Measurements from ENCODE around the gene BST2.

DNA sequence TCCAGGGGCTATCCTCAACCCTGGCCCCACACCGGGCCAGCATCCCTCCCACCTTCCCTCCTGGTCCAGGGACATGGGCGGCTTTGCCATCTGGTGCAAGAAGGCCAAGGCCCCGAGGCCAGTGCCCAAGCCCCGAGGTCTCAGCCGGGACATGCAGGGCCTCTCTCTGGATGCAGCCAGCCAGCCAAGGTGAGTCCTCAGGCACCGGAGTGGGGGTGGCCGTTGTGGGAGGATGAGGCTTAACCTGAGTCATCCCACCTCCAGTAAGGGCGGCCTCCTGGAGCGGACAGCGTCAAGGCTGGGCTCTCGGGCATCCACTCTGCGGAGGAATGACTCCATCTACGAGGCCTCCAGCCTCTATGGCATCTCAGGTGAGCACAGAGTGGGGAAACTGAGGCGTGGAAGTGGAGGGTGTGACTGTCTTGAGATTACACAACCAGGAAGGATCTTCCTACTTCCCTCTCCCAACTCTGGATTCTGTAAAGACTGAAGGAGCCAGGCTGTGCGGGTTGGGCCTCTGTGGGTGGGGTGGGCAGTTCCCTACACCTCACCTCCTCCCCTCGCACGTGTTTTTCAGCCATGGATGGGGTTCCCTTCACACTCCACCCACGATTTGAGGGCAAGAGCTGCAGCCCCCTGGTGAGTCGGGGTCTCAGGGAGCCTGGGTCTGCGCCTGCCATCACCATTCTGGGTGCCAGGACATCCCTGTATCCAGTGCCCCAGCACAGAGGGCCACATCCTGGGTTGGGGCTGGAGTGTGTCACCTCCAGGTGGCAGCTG, 18.2 kb upstream of the BST2 start:
- TF ChIP-seq EZH2phosphoT487 (IDR thresholded peaks at IDR 0.05; ENCODE audit: borderline replicate concordance, low read length): no peak
- TF ChIP-seq, protein P1, sequence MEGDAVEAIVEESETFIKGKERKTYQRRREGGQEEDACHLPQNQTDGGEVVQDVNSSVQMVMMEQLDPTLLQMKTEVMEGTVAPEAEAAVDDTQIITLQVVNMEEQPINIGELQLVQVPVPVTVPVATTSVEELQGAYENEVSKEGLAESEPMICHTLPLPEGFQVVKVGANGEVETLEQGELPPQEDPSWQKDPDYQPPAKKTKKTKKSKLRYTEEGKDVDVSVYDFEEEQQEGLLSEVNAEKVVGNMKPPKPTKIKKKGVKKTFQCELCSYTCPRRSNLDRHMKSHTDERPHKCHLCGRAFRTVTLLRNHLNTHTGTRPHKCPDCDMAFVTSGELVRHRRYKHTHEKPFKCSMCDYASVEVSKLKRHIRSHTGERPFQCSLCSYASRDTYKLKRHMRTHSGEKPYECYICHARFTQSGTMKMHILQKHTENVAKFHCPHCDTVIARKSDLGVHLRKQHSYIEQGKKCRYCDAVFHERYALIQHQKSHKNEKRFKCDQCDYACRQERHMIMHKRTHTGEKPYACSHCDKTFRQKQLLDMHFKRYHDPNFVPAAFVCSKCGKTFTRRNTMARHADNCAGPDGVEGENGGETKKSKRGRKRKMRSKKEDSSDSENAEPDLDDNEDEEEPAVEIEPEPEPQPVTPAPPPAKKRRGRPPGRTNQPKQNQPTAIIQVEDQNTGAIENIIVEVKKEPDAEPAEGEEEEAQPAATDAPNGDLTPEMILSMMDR (conservative IDR thresholded peaks at IDR 0.05; ENCODE audit: low read depth, low read length): no peak
